H9 (cell line): ENCODE results near the gene BEND5. TPM values are rescaled to one million over a fixed set of nuclear protein-coding genes. Genes with fewer than 3 reads are reported as not detected.

Experiments
- DNase-seq: peaks from one replicate; pipeline ENCODE4 v3.0.0-alpha.2; 2017
- H2AFZ ChIP-seq: one replicate; pipeline ENCODE4 v1.6.1; 2013; ENCODE audit warnings: mild to moderate bottlenecking, low read length, control low read depth, moderate library complexity
- H2AK5ac ChIP-seq: 2 replicates; pipeline ENCODE4 v1.6.1; 2013; ENCODE audit warnings: low read length, control low read depth, mixed read lengths; ENCODE audit not compliant: insufficient read length
- H2BK120ac ChIP-seq: one replicate; pipeline ENCODE4 v1.6.1; 2013; ENCODE audit warnings: low read depth, mild to moderate bottlenecking, low read length, control low read depth, inconsistent platforms; ENCODE audit not compliant: poor library complexity, severe bottlenecking
- H2BK12ac ChIP-seq: 2 replicates; pipeline ENCODE4 v1.6.1; 2013; ENCODE audit warnings: low read length, control low read depth, mixed read lengths, low read depth; ENCODE audit not compliant: insufficient read length
- H2BK15ac ChIP-seq: 2 replicates; pipeline ENCODE4 v1.6.1; 2013; ENCODE audit warnings: low read depth, low read length, control low read depth
- H2BK20ac ChIP-seq: one replicate; pipeline ENCODE4 v1.6.1; 2013; ENCODE audit warnings: low read depth, mild to moderate bottlenecking, low read length, control low read depth, inconsistent platforms; ENCODE audit not compliant: poor library complexity, severe bottlenecking
- H2BK5ac ChIP-seq: 2 replicates; pipeline ENCODE4 v1.6.1; 2013; ENCODE audit warnings: low read length, control low read depth, mixed read lengths; ENCODE audit not compliant: insufficient read length
- H3K14ac ChIP-seq: 2 replicates; pipeline ENCODE4 v1.6.1; 2013; ENCODE audit warnings: low read length, control low read depth; ENCODE audit not compliant: insufficient read depth
- H3K18ac ChIP-seq: 2 replicates; pipeline ENCODE4 v1.6.1; 2013; ENCODE audit warnings: low read depth, mild to moderate bottlenecking, mixed read lengths, low read length, control low read depth; ENCODE audit not compliant: insufficient read length
- H3K23ac ChIP-seq: 2 replicates; pipeline ENCODE4 v1.6.1; 2013; ENCODE audit warnings: low read length, control low read depth, mixed read lengths, low read depth; ENCODE audit not compliant: insufficient read length
- H3K23me2 ChIP-seq: 2 replicates; pipeline ENCODE4 v1.6.1; 2013; ENCODE audit warnings: low read depth, mild to moderate bottlenecking, mixed read lengths, low read length, control low read depth; ENCODE audit not compliant: insufficient read length, poor library complexity, severe bottlenecking
- H3K27ac ChIP-seq: 2 replicates; pipeline ENCODE4 v1.5.1; 2013; ENCODE audit warnings: low read length, control low read depth, mixed read lengths, low read depth; ENCODE audit not compliant: insufficient read length
- H3K27me3 ChIP-seq: 2 replicates; pipeline ENCODE4 v1.6.1; 2013; ENCODE audit warnings: low read length, control low read depth, inconsistent platforms; ENCODE audit not compliant: insufficient read depth
- H3K4ac ChIP-seq: 2 replicates; pipeline ENCODE4 v1.6.1; 2013; ENCODE audit warnings: low read depth, mild to moderate bottlenecking, control low read depth, inconsistent platforms, low read length, moderate library complexity
- H3K4me1 ChIP-seq: 2 replicates; pipeline ENCODE4 v1.6.1; 2013; ENCODE audit warnings: low read length, control low read depth, inconsistent platforms; ENCODE audit not compliant: insufficient read depth
- H3K4me2 ChIP-seq: 2 replicates; pipeline ENCODE4 v1.6.1; 2013; ENCODE audit warnings: low read length, control low read depth, mixed read lengths; ENCODE audit not compliant: insufficient read length, insufficient read depth
- H3K56ac ChIP-seq: 2 replicates; pipeline ENCODE4 v1.6.1; 2013; ENCODE audit warnings: low read depth, mild to moderate bottlenecking, mixed read lengths, low read length, control low read depth; ENCODE audit not compliant: insufficient read length
- H3K79me1 ChIP-seq: 2 replicates; pipeline ENCODE4 v1.6.1; 2013; ENCODE audit warnings: low read depth, mild to moderate bottlenecking, moderate library complexity, low read length, control low read depth, inconsistent platforms; ENCODE audit not compliant: insufficient read depth, poor library complexity, severe bottlenecking
- H3K79me2 ChIP-seq: 2 replicates; pipeline ENCODE4 v1.6.1; 2013; ENCODE audit warnings: low read length, control low read depth, inconsistent platforms; ENCODE audit not compliant: insufficient read depth
- H3K9ac ChIP-seq: 2 replicates; pipeline ENCODE4 v1.6.1; 2013; ENCODE audit warnings: low read length, control low read depth, mixed read lengths; ENCODE audit not compliant: insufficient read length; ENCODE audit errors: extremely low read depth
- H3K9me3 ChIP-seq: one replicate; pipeline ENCODE4 v1.6.1; 2013; ENCODE audit warnings: low read depth, low read length, inconsistent platforms; ENCODE audit not compliant: control insufficient read depth
- H3T11ph ChIP-seq: one replicate; pipeline ENCODE4 v1.6.1; 2013; ENCODE audit warnings: mild to moderate bottlenecking, low read length, control low read depth, inconsistent platforms
- H4K20me1 ChIP-seq: one replicate; pipeline ENCODE4 v1.6.1; 2013; ENCODE audit not compliant: control insufficient read depth, insufficient read length, insufficient read depth
- H4K5ac ChIP-seq: 2 replicates; pipeline ENCODE4 v1.6.1; 2013; ENCODE audit warnings: low read depth, mild to moderate bottlenecking, mixed read lengths, low read length, control low read depth; ENCODE audit not compliant: insufficient read length
- H4K8ac ChIP-seq: replicated peaks from 2 replicates; pipeline ENCODE4 v1.6.1; 2013; ENCODE audit warnings: low read length, control low read depth, mixed read lengths, low read depth; ENCODE audit not compliant: insufficient read length
- H4K91ac ChIP-seq: 2 replicates; pipeline ENCODE4 v1.6.1; 2013; ENCODE audit warnings: low read depth, mild to moderate bottlenecking, moderate library complexity, mixed read lengths, low read length, control low read depth; ENCODE audit not compliant: insufficient read length
- H3K27ac Mint-ChIP-seq, 3 experiments: 2 replicates in 2 of 3; 3 replicates in 1 of 3; pipeline ENCODE4 v1.8.0; 2020 to 2021; ENCODE audit warnings: mixed read lengths in 3 of 3, mild to moderate bottlenecking in 1 of 3, moderate library complexity in 1 of 3
- H3K27me3 Mint-ChIP-seq: 2 replicates; pipeline ENCODE4 v1.8.0; 2021; ENCODE audit warnings: low read depth, mild to moderate bottlenecking, moderate library complexity, mixed read lengths
- H3K36me3 Mint-ChIP-seq, 3 experiments: 2 replicates in 2 of 3; 3 replicates in 1 of 3; pipeline ENCODE4 v1.8.0; 2020 to 2021; ENCODE audit warnings: low read depth in 3 of 3, mixed read lengths in 3 of 3; ENCODE audit not compliant: insufficient read depth in 1 of 3
- H3K4me1 Mint-ChIP-seq, 2 experiments: 2 replicates each; pipeline ENCODE4 v1.8.0; 2020; ENCODE audit warnings: mixed read lengths in 2 of 2
- H3K4me3 Mint-ChIP-seq, 2 experiments: 2 replicates in 1 of 2; 3 replicates in 1 of 2; pipeline ENCODE4 v1.8.0; 2020 to 2021; ENCODE audit warnings: mild to moderate bottlenecking in 2 of 2, mixed read lengths in 2 of 2, moderate library complexity in 1 of 2
- H3K9me3 Mint-ChIP-seq, 2 experiments: 2 replicates in 1 of 2; 3 replicates in 1 of 2; pipeline ENCODE4 v1.8.0; 2020; ENCODE audit warnings: mild to moderate bottlenecking in 2 of 2, mixed read lengths in 2 of 2, moderate library complexity in 1 of 2
- WGBS: extraction: QIAGEN DNeasy Blood & Tissue Kit; methylation state at CpG from one replicate; pipeline ENCODE4 v1.1.7; 2013; ENCODE audit warnings: missing lambda C conversion rate, low lambda C conversion rate, mixed read lengths; ENCODE audit not compliant: insufficient read length; ENCODE audit errors: extremely low coverage; 5-methylcytosine and 5-hydroxymethylcytosine counted together
- total RNA-seq: library from RNA; stranded (reverse); gene quantifications from 2 replicates; pipeline ENCODE4 v1.2.1, GENCODE V29; 2021
- TF ChIP-seq, protein P1 (sequence below): fragments of 200-600 bp; sonication (generic); conservative IDR thresholded peaks from 3 replicates; pipeline ENCODE4 v1.8.0; 2021; ENCODE audit warnings: antibody characterized with exemption, mild to moderate bottlenecking

BEND5 gene
- total RNA-seq, 1 experiment from 2014 or later: 4.8 TPM

DNA sequence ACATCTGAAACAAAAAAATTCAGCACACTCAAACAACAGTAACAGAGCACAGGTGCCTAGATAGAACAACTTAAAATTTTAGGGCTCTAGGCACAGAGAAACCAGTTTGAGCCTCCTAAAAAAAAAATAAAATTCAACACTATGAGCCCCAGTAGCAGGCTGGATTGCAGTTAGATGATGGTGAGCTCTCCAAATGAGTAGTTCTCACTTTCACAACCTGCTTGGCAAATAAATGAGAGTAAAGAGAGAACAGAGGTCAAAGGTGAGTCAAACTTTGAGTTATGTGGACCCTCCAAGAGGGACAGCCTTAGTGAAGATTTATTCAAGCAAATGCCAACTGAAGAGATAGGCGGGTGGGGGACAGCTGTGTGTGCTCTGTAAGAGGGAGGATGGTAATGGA lies 3.6 kb downstream of the BEND5 start:
- Histone ChIP-seq H3K56ac (no peak overlapping the region), H4K20me1 (no peaks in the 10 kb centered on the region), H3K27me3 (no peaks in the 10 kb centered on the region), H3K18ac (no peak overlapping the region), H3K23ac (no peak overlapping the region), H2BK5ac (no peak overlapping the region), H3K4me2 (no peak overlapping the region), H4K91ac (no peak overlapping the region), H3K9me3 (no peaks in the 10 kb centered on the region), H4K5ac (no peak overlapping the region), H3K14ac (no peak overlapping the region), H3K4ac (no peak overlapping the region), H3K79me2 (no peaks in the 10 kb centered on the region; the same call in 1 of the 2 replicates), H2AK5ac (no peak overlapping the region), H2AFZ (no peak overlapping the region), H2BK12ac (no peak overlapping the region), H3K4me1 (no peaks in the 10 kb centered on the region), H2BK120ac (no peak overlapping the region), H2BK15ac (no peak overlapping the region), H3T11ph (no peak overlapping the region), H3K9ac (no peak overlapping the region), H4K8ac (no peak overlapping the region), H2BK20ac (no peak overlapping the region), H3K79me1 (peaks cover 5% of the 10 kb centered on the region), H3K27ac (no peak overlapping the region), H3K23me2 (peaks cover 10% of the 10 kb centered on the region)
- Mint-ChIP-seq H3K27me3 (peaks cover 6% of the 10 kb centered on the region), H3K36me3 (peaks cover 0 to 25% (median 12%) of the 10 kb centered on the region in 3 experiments; a peak in 5 of 7 replicates), H3K27ac (no peak overlapping the region; a peak in 1 of 7 replicates), H3K9me3 (no peaks in the 10 kb centered on the region), H3K4me1 (peaks cover 8 to 18% of the 10 kb centered on the region in 2 experiments), H3K4me3 (no peak overlapping the region)
- no peak for DNase-seq
- TF ChIP-seq, protein P1, sequence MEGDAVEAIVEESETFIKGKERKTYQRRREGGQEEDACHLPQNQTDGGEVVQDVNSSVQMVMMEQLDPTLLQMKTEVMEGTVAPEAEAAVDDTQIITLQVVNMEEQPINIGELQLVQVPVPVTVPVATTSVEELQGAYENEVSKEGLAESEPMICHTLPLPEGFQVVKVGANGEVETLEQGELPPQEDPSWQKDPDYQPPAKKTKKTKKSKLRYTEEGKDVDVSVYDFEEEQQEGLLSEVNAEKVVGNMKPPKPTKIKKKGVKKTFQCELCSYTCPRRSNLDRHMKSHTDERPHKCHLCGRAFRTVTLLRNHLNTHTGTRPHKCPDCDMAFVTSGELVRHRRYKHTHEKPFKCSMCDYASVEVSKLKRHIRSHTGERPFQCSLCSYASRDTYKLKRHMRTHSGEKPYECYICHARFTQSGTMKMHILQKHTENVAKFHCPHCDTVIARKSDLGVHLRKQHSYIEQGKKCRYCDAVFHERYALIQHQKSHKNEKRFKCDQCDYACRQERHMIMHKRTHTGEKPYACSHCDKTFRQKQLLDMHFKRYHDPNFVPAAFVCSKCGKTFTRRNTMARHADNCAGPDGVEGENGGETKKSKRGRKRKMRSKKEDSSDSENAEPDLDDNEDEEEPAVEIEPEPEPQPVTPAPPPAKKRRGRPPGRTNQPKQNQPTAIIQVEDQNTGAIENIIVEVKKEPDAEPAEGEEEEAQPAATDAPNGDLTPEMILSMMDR: no peak
- WGBS: no CpG with 5 or more reads among the region's 1 CpG
